ENCODE data around the gene MXI1.

MXI1 gene

GRCh38 chr10:110169586-110169985 is 37.8 kb upstream of the MXI1 start:
- Histone ChIP-seq H3K27ac (ENCODE audit: low read length) (no peak overlapping the region), H3K4me3 (ENCODE audit: low read depth in 1 of 2, low read length in 2 of 2) (no peak overlapping the region), H3K9me3 (ENCODE audit: control insufficient read depth in 1 of 2, low read length in 2 of 2) (no peaks in the 10 kb centered on the region), H3K4me1 (ENCODE audit: control insufficient read depth in 1 of 2, insufficient read depth in 2 of 2, low read length in 2 of 2) (no peaks in the 10 kb centered on the region), H3K36me3 (ENCODE audit: control insufficient read depth in 1 of 2, insufficient read depth in 2 of 2, low read length in 2 of 2) (no peaks in the 10 kb centered on the region), H3K27me3 (ENCODE audit: low read depth, low read length) (peaks cover 10% of the 10 kb centered on the region)

DNA sequence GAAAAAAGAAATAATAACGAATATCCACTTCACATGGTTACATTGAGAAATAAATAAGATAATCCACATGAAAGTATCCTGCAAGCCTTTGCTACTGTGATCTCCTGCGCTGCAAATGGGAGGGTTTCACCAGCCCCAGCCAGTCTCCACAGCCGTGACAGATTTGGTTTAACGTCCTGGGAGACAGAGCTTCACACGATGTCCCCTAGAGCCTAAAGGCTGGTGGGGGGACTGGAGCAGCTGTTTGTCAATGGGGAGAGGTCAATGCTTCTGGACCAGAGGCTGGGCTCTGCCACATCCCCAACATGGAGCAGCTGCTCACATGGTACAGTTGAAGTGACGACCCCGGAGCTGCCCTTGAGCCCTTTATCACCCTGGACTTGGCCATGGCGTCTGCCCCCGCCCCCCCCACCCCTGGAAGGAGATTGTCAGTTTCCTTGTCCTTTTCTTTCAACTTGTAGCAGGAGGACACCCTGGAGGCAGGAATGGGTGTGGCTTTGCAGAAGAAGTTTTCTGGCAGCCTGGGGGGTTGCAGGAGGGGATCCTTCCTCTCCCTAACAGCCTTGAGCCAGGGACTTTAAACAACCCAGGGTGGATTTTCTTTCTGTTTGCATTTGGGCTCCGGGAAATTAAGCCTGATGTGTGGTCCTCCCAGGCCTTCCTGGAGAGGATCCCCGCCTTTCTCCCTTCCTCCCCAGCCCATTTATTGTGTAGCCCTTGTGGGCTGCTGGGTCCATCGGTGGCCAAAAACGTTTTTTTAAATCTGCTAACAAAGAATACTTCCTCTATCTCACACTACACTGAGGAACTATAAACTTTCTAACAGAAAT is 37.0 kb upstream of the MXI1 start:
- Histone ChIP-seq H3K4me3 (ENCODE audit: low read depth in 1 of 2, low read length in 2 of 2) (no peak overlapping the region), H3K9me3 (ENCODE audit: control insufficient read depth in 1 of 2, low read length in 2 of 2) (no peaks in the 10 kb centered on the region), H3K36me3 (ENCODE audit: control insufficient read depth in 1 of 2, insufficient read depth in 2 of 2, low read length in 2 of 2) (no peaks in the 10 kb centered on the region), H3K27me3 (ENCODE audit: low read depth, low read length) (peaks cover 10% of the 10 kb centered on the region), H3K27ac (ENCODE audit: low read length) (no peak overlapping the region), H3K4me1 (ENCODE audit: control insufficient read depth in 1 of 2, insufficient read depth in 2 of 2, low read length in 2 of 2) (no peaks in the 10 kb centered on the region)

DNA sequence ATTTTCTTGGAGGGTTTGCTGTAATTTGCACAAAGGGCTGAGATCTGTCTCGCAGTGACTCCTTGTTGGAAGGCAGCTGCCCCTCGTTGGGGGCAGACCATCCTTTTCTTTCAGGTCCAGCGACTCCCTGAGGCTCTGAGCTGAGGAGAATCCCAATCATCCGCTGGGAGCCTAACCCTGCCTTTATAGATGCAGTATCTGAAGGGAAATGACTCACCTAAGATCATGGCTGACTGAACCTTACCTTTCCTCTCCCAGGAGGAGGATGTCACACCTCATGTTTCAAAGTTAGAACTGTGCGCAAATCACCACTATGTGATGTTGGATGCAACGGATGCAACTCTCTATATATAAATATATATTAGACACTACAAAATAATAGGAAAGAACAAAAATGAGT is 36.4 kb upstream of the MXI1 start:
- no peaks in the 10 kb centered on the region for H3K9me3 ChIP-seq (ENCODE audit: control insufficient read depth in 1 of 2, low read length in 2 of 2)
- no peak overlapping the region for H3K27ac ChIP-seq (ENCODE audit: low read length)
- no peak overlapping the region for H3K4me3 ChIP-seq (ENCODE audit: low read depth in 1 of 2, low read length in 2 of 2)
- H3K4me1 ChIP-seq (ENCODE audit: control insufficient read depth in 1 of 2, insufficient read depth in 2 of 2, low read length in 2 of 2): no peaks in the 10 kb centered on the region
- peaks cover 7% of the 10 kb centered on the region for H3K27me3 ChIP-seq (ENCODE audit: low read depth, low read length)
- no peaks in the 10 kb centered on the region for H3K36me3 ChIP-seq (ENCODE audit: control insufficient read depth in 1 of 2, insufficient read depth in 2 of 2, low read length in 2 of 2)

- H3K27me3 ChIP-seq (ENCODE audit: low read depth, low read length): peaks cover 4% of the 10 kb centered on the region
- H3K27ac ChIP-seq (ENCODE audit: low read length): no peak overlapping the region
- H3K4me3 ChIP-seq (ENCODE audit: low read depth in 1 of 2, low read length in 2 of 2): no peak overlapping the region
- no peaks in the 10 kb centered on the region for H3K9me3 ChIP-seq (ENCODE audit: control insufficient read depth in 1 of 2, low read length in 2 of 2)
- H3K4me1 ChIP-seq (ENCODE audit: control insufficient read depth in 1 of 2, insufficient read depth in 2 of 2, low read length in 2 of 2): no peaks in the 10 kb centered on the region
- H3K36me3 ChIP-seq (ENCODE audit: control insufficient read depth in 1 of 2, insufficient read depth in 2 of 2, low read length in 2 of 2): no peaks in the 10 kb centered on the region
These were observed 35.2 kb upstream of the MXI1 start for GRCh38 chr10:110172155-110172554.

DNA sequence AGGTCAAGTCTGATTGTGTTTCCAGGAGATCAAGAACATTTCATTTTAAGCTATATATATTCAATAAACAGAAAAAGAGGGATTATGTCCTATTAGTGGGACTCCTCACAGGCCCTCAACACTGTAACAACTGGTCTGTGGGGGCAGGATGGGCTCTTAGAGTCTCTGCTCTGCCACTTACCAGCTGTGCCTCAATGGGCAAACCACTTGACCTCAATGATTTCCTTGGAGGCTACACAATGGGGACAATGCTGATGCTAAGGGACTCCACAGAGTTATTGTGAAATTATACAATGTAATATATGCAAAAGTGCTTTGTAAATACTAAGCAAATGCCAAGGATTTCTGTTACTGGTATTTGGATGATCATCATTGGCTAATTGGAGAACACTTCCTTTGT is 33.2 kb upstream of the MXI1 start:
- Histone ChIP-seq H3K9me3 (ENCODE audit: control insufficient read depth in 1 of 2, low read length in 2 of 2) (no peaks in the 10 kb centered on the region), H3K27me3 (ENCODE audit: low read depth, low read length) (no peaks in the 10 kb centered on the region), H3K27ac (ENCODE audit: low read length) (no peak overlapping the region), H3K4me3 (ENCODE audit: low read depth in 1 of 2, low read length in 2 of 2) (no peak overlapping the region), H3K4me1 (ENCODE audit: control insufficient read depth in 1 of 2, insufficient read depth in 2 of 2, low read length in 2 of 2) (no peaks in the 10 kb centered on the region), H3K36me3 (ENCODE audit: control insufficient read depth in 1 of 2, insufficient read depth in 2 of 2, low read length in 2 of 2) (no peaks in the 10 kb centered on the region)

DNA sequence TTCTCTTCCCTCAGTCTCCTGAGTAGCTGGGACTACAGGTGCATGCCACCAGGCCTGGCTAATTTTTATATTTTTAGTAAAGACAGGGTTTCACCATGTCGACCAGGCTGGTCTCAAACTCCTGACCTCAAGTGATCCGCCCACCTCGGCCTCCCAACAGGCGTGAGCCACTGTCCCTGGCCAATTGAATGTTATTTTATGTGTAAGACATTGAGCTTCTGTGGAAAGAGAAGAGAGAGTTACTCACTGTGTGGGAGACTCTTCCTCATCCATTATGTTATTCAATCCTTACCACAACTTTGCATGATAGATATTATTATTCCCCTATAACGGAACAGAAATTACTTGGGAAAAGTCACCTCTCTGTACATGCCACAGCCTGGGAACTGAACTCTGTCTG is 32.6 kb upstream of the MXI1 start:
- Histone ChIP-seq H3K27me3 (ENCODE audit: low read depth, low read length) (no peaks in the 10 kb centered on the region), H3K4me3 (ENCODE audit: low read depth in 1 of 2, low read length in 2 of 2) (no peak overlapping the region), H3K4me1 (ENCODE audit: control insufficient read depth in 1 of 2, insufficient read depth in 2 of 2, low read length in 2 of 2) (no peaks in the 10 kb centered on the region), H3K9me3 (ENCODE audit: control insufficient read depth in 1 of 2, low read length in 2 of 2) (no peaks in the 10 kb centered on the region), H3K36me3 (ENCODE audit: control insufficient read depth in 1 of 2, insufficient read depth in 2 of 2, low read length in 2 of 2) (no peaks in the 10 kb centered on the region), H3K27ac (ENCODE audit: low read length) (no peak overlapping the region)

DNA sequence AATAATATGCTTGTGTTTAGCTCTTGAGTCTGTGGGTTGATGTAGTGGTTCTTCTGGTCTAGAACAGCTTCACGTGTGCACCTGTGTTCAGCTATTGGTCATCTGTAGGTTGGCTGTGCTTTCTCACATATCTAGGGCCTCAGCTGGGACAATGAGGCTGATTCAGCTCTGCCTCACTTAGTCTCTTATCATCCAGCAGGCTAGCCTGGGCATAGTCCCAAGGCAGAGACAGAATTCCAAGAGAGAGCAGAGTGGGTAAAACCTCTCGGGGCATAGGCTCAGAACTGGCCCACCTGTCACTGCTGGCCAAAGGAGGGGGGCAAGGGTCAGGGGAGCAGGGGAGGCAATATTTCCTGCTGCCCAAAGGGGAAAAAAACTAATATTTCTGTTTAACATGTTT is 32.0 kb upstream of the MXI1 start:
- Histone ChIP-seq H3K27ac (ENCODE audit: low read length) (no peak overlapping the region), H3K36me3 (ENCODE audit: control insufficient read depth in 1 of 2, insufficient read depth in 2 of 2, low read length in 2 of 2) (no peaks in the 10 kb centered on the region), H3K27me3 (ENCODE audit: low read depth, low read length) (no peaks in the 10 kb centered on the region), H3K4me3 (ENCODE audit: low read depth in 1 of 2, low read length in 2 of 2) (no peak overlapping the region), H3K4me1 (ENCODE audit: control insufficient read depth in 1 of 2, insufficient read depth in 2 of 2, low read length in 2 of 2) (no peaks in the 10 kb centered on the region), H3K9me3 (ENCODE audit: control insufficient read depth in 1 of 2, low read length in 2 of 2) (no peaks in the 10 kb centered on the region)

DNA sequence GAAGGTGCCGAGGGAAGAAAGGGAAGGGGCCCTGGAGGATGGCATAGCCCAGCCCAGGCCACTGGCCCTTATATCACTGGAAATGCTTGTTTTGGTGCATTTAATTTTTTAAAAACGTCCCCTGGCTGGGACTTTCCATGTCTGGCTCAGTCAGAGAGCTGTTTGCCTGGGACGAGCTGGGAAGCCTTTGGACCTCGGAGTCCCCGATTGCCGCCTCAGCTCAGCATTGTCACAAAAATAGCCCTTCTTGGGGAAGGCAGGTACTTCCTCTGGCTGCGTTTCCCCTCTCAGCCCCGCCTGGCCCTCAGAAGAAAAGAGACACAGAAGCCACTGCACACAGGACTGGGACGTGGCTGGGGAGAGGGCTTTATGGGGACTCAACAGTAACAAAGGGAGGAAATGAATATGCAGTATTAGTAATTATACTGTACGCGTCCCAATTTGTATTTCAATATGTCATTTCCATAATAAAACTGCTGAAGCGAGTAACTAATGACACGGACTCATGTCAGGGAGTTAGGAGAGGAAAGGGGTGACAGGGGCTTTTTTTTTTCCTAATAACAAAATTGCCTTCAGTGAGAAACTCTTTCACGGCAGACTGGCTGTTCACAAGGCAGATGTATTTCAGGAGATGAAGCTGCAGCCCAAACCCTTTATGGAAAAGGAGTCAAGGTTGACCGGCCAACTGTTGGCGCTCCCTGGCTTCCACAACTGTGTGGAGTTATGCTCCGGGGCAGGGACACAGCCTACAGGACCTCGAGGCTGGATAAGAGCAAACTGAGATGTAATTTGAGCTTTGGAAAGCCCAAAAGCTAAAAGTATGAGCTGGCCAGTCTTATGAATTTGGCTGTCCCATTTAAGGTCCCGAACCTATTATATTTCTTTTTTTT is 31.0 kb upstream of the MXI1 start:
- Histone ChIP-seq H3K4me3 (ENCODE audit: low read depth in 1 of 2, low read length in 2 of 2) (no peak overlapping the region), H3K36me3 (ENCODE audit: control insufficient read depth in 1 of 2, insufficient read depth in 2 of 2, low read length in 2 of 2) (no peaks in the 10 kb centered on the region), H3K4me1 (ENCODE audit: control insufficient read depth in 1 of 2, insufficient read depth in 2 of 2, low read length in 2 of 2) (no peaks in the 10 kb centered on the region), H3K27me3 (ENCODE audit: low read depth, low read length) (no peaks in the 10 kb centered on the region), H3K27ac (ENCODE audit: low read length) (no peak overlapping the region), H3K9me3 (ENCODE audit: control insufficient read depth in 1 of 2, low read length in 2 of 2) (no peaks in the 10 kb centered on the region)

GRCh38 chr10:110179220-110179619 is 28.2 kb upstream of the MXI1 start:
- Histone ChIP-seq H3K36me3 (ENCODE audit: control insufficient read depth in 1 of 2, insufficient read depth in 2 of 2, low read length in 2 of 2) (no peaks in the 10 kb centered on the region), H3K4me3 (ENCODE audit: low read depth in 1 of 2, low read length in 2 of 2) (no peak overlapping the region), H3K27me3 (ENCODE audit: low read depth, low read length) (no peaks in the 10 kb centered on the region)

DNA sequence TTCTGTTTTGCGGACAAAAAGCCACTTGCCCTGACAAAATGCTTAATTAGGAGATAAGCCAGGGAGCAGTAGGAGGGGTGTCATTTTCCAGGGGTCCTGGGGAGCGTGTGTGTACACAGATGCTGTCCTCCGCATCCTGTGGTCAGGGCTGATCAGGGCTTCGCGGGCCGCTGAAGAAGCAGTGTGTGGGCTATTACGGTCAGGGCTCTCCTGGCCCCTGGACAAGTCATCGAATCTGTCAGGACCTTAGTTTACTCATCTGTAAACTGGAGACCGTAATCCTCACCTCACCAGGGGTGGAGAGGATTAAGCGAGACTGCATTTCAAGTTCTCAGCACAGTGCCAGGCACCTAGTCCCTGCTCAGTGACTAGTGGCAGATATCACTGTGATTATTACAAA is 26.0 kb upstream of the MXI1 start:
- Histone ChIP-seq H3K9me3 (ENCODE audit: control insufficient read depth in 1 of 2, low read length in 2 of 2) (no peaks in the 10 kb centered on the region), H3K4me3 (ENCODE audit: low read depth in 1 of 2, low read length in 2 of 2) (no peak overlapping the region), H3K27me3 (ENCODE audit: low read depth, low read length) (no peaks in the 10 kb centered on the region), H3K4me1 (ENCODE audit: control insufficient read depth in 1 of 2, insufficient read depth in 2 of 2, low read length in 2 of 2) (no peaks in the 10 kb centered on the region), H3K36me3 (ENCODE audit: control insufficient read depth in 1 of 2, insufficient read depth in 2 of 2, low read length in 2 of 2) (no peaks in the 10 kb centered on the region), H3K27ac (ENCODE audit: low read length) (no peak overlapping the region)

More at GRCh38 chr10:110179220-110179619, 28.2 kb upstream of the MXI1 start:
- Histone ChIP-seq H3K4me1 (ENCODE audit: control insufficient read depth in 1 of 2, insufficient read depth in 2 of 2, low read length in 2 of 2) (no peaks in the 10 kb centered on the region), H3K9me3 (ENCODE audit: control insufficient read depth in 1 of 2, low read length in 2 of 2) (no peaks in the 10 kb centered on the region), H3K27ac (ENCODE audit: low read length) (no peak overlapping the region)

DNA sequence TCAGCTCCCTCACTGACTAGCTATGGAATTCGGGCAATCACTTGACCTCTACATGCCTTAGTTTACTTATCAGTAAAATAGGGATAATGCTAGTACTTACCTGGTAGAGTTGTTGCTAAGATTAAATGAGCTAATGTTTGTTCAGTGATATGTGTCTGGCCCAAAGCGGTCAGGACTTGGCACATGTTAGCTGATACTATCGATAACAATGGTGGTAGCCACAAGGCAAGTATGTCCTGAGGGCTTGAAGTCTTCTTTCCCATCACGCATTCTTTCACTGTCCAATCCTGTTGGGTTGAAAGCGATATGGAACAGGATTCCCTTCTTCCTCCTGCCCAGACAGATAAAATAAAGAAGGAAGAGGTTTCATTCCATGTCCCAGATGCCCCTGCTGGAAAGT is 25.5 kb upstream of the MXI1 start:
- Histone ChIP-seq H3K4me1 (ENCODE audit: control insufficient read depth in 1 of 2, insufficient read depth in 2 of 2, low read length in 2 of 2) (no peaks in the 10 kb centered on the region), H3K27ac (ENCODE audit: low read length) (no peak overlapping the region), H3K27me3 (ENCODE audit: low read depth, low read length) (no peaks in the 10 kb centered on the region), H3K36me3 (ENCODE audit: control insufficient read depth in 1 of 2, insufficient read depth in 2 of 2, low read length in 2 of 2) (no peaks in the 10 kb centered on the region), H3K9me3 (ENCODE audit: control insufficient read depth in 1 of 2, low read length in 2 of 2) (no peaks in the 10 kb centered on the region), H3K4me3 (ENCODE audit: low read depth in 1 of 2, low read length in 2 of 2) (no peak overlapping the region)

Data from muscle layer of duodenum (tissue), 2 donors.